Left ventricle myocardium inferior (tissue), 1 donor: Measurements from ENCODE around the gene COMT. TPM values are rescaled to one million over a fixed set of nuclear protein-coding genes. Genes with fewer than 3 reads are reported as not detected.

Experiments used
- DNase-seq: peaks from one replicate; pipeline ENCODE4 v3.0.0-alpha.2; 2020
- H3K27ac ChIP-seq: fragments of 200-600 bp; replicated peaks from 2 replicates; pipeline ENCODE4 v1.8.0; 2021
- H3K27me3 ChIP-seq: fragments of 200-600 bp; 2 replicates; pipeline ENCODE4 v1.8.0; 2021; ENCODE audit warnings: low read depth
- H3K36me3 ChIP-seq: fragments of 200-600 bp; 2 replicates; pipeline ENCODE4 v1.8.0; 2021
- H3K4me1 ChIP-seq: fragments of 200-600 bp; 2 replicates; pipeline ENCODE4 v1.8.0; 2021
- H3K4me3 ChIP-seq: fragments of 200-600 bp; 2 replicates; pipeline ENCODE4 v1.8.0; 2021; ENCODE audit warnings: mild to moderate bottlenecking, moderate library complexity
- H3K9me3 ChIP-seq: fragments of 200-600 bp; replicated peaks from 2 replicates; pipeline ENCODE4 v1.8.0; 2021
- CTCF ChIP-seq: fragments of 200-600 bp; IDR thresholded peaks from 2 replicates; pipeline ENCODE4 v1.8.0; 2021; ENCODE audit warnings: antibody characterized with exemption, mild to moderate bottlenecking, borderline replicate concordance
- intact Hi-C: fragments of 100-400 bp; cut with micrococcal nuclease; formaldehyde crosslinking; loops from one replicate; pipeline ENCODE4 v1.11.0; 2022
- total RNA-seq: library from RNA; stranded (reverse); fragmentation: NEBNext Ultra II Directional; extraction: Animal tissue kit (Norgen Biotek cat#: 25700); gene quantifications from one replicate; pipeline ENCODE4 v1.2.1, GENCODE V29; 2021
- donor health status: DM: no; HTN: yes; CAD: no; lungs with severe emphysema.

The COMT gene
- total RNA-seq, 1 donor from 2014 or later, result 81.5 TPM

- Histone ChIP-seq H3K9me3 (no peaks in the 10 kb centered on the region), H3K27ac (peak overlapping the region; percentile 94), H3K4me3 (peak overlapping the region; percentile 94), H3K27me3 (no peaks in the 10 kb centered on the region), H3K4me1 (peaks cover 66% of the 10 kb centered on the region), H3K36me3 (peaks cover 19% of the 10 kb centered on the region)
- intact Hi-C loops, result no loop called here
- no peak for TF ChIP-seq CTCF
- DNase-seq, result no peak
Observed at GRCh38 chr22:19984851-19985811, 43.6 kb downstream of the COMT start.

- DNase-seq, result no peak
- Histone ChIP-seq H3K36me3 (peaks cover 10% of the 10 kb centered on the region), H3K27me3 (no peaks in the 10 kb centered on the region), H3K27ac (peak overlapping the region; percentile 94), H3K9me3 (no peaks in the 10 kb centered on the region), H3K4me3 (peak overlapping the region; percentile 94), H3K4me1 (peaks cover 73% of the 10 kb centered on the region)
- no peak for TF ChIP-seq CTCF
- intact Hi-C loops, result no loop called here
Observed at GRCh38 chr22:19986011-19986409, 44.4 kb downstream of the COMT start.

GRCh38 chr22:19986410-19987341, 45.1 kb downstream of the COMT start:
- peak overlapping the region; percentile 94 for H3K4me3 ChIP-seq
- no peaks in the 10 kb centered on the region for H3K27me3 ChIP-seq
- no peak for TF ChIP-seq CTCF
- H3K4me1 ChIP-seq, result peaks cover 79% of the 10 kb centered on the region
- H3K9me3 ChIP-seq, result no peaks in the 10 kb centered on the region
- intact Hi-C loops, result no loop called here
- peak overlapping the region; percentile 94 for H3K27ac ChIP-seq
- H3K36me3 ChIP-seq, result peaks cover 3% of the 10 kb centered on the region
- DNase-seq, result peak; percentile 80

GRCh38 chr22:19987394-19988306, 46.1 kb downstream of the COMT start:
- no peak for DNase-seq
- Histone ChIP-seq H3K4me1 (peaks cover 87% of the 10 kb centered on the region), H3K4me3 (peak overlapping the region; percentile 94), H3K27ac (peak overlapping the region; percentile 94), H3K9me3 (no peaks in the 10 kb centered on the region), H3K36me3 (no peaks in the 10 kb centered on the region), H3K27me3 (no peaks in the 10 kb centered on the region)
- intact Hi-C loops, result no loop called here
- TF ChIP-seq CTCF, result no peak
